ENCODE results near the gene SLC9B1. TPM values are rescaled to one million over a fixed set of nuclear protein-coding genes. Genes with fewer than 3 reads are reported as not detected.
"Not testable (repeated sequence)": the region's sequence is repeated elsewhere in the genome, so short reads cannot be mapped to it uniquely, and the experiment has no call there.

SLC9B1 gene
- total RNA-seq, 2 experiments from 2014 or later, result 1.8 to 3.7 TPM

- Mint-ChIP-seq H3K4me3 (peak overlapping the region; percentile 95), H3K36me3 (ENCODE audit: low read depth) (peaks cover 47% of the 10 kb centered on the region), H3K4me1 (peaks cover 53% of the 10 kb centered on the region), H3K27me3 (no peaks in the 10 kb centered on the region), H3K27ac (peak overlapping the region; percentile 98), H3K9me3 (ENCODE audit: low read depth) (peaks cover 4% of the 10 kb centered on the region)
- DNase-seq, result peak; percentile 72
- intact Hi-C loops (cut with DNase I, micrococcal nuclease), result loop anchor here (1.0 to 5.0 kb wide), 11 partner anchors 41 to 524 kb away; partner anchors contain the start of genes SLC9B1 (in 2 of the 2), SLC9B2 (in 2 of the 2), CENPE (in 1 of the 2) and MANBA (in 1 of the 2)
- POLR2A ChIA-PET, result interaction anchor here (0.5 to 3.7 kb wide), 6 partner anchors 43 to 59 kb away, joined by 3 to 106 read pairs (median 3); partner anchors contain the start of gene UBE2D3
- CTCF ChIA-PET, result interaction anchor here (0.9 to 1.2 kb wide), 5 partner anchors 42 to 230 kb away, joined by 3 to 5 read pairs (median 3); partner anchors contain the start of genes BDH2 and UBE2D3
- ATAC-seq, result no peak
These were observed 149.8 kb downstream of the SLC9B1 start for GRCh38 chr4:102869569-102870197.

- H3K4me1 Mint-ChIP-seq, result peaks cover 53% of the 10 kb centered on the region
- intact Hi-C loops (cut with DNase I, micrococcal nuclease), result loop anchor here (1.0 to 5.0 kb wide), 13 partner anchors 41 to 524 kb away; partner anchors contain the start of genes MANBA (in 2 of the 2), SLC9B1 (in 2 of the 2), SLC9B2 (in 2 of the 2) and CENPE (in 1 of the 2)
- no peaks in the 10 kb centered on the region for H3K27me3 Mint-ChIP-seq
- ChIA-PET CTCF (interaction anchor here (0.7 to 1.9 kb wide), 8 partner anchors 35 to 231 kb away, joined by 3 to 15 read pairs (median 4); partner anchors contain the start of genes BDH2 and UBE2D3), POLR2A (interaction anchor here (0.5 to 3.7 kb wide), 7 partner anchors 42 to 108 kb away, joined by 3 to 106 read pairs (median 3); partner anchors contain the start of genes MANBA and UBE2D3)
- peak within 1 kb of the TSS; percentile 99 for H3K27ac Mint-ChIP-seq
- peaks cover 4% of the 10 kb centered on the region for H3K9me3 Mint-ChIP-seq (ENCODE audit: low read depth)
- DNase-seq (peak; percentile 96), ATAC-seq (peak; percentile 88)
- peak within 1 kb of the TSS; percentile 95 for H3K4me3 Mint-ChIP-seq
- H3K36me3 Mint-ChIP-seq (ENCODE audit: low read depth), result peaks cover 45% of the 10 kb centered on the region
These were observed 150.5 kb downstream of the SLC9B1 start, which contains the start of gene CISD2 for GRCh38 chr4:102868781-102869568. Gene CISD2 (plus strand): TSS chr4:102868992. CDS start chr4:102869085, 93 bp downstream.

- no peaks in the 10 kb centered on the region for H3K27me3 Mint-ChIP-seq
- H3K9me3 Mint-ChIP-seq (ENCODE audit: low read depth), result peaks cover 3% of the 10 kb centered on the region
- H3K4me1 Mint-ChIP-seq, result peaks cover 52% of the 10 kb centered on the region
- H3K4me3 Mint-ChIP-seq, result peak overlapping the region; percentile 95
- ATAC-seq, result no peak
- H3K36me3 Mint-ChIP-seq (ENCODE audit: low read depth), result peaks cover 46% of the 10 kb centered on the region
- ChIA-PET CTCF (interaction anchor here (0.9 to 1.9 kb wide), 2 partner anchors 40 to 52 kb away, joined by 4 to 15 read pairs; partner anchors contain the start of gene UBE2D3), POLR2A (interaction anchor here (0.6 to 3.7 kb wide), 8 partner anchors 18 to 308 kb away, joined by 3 to 106 read pairs (median 4); partner anchors contain the start of genes MANBA and UBE2D3)
- peak overlapping the region; percentile 99 for H3K27ac Mint-ChIP-seq
- intact Hi-C loops (cut with DNase I, micrococcal nuclease), result loop anchor here (1.0 to 5.0 kb wide), 7 partner anchors 107 to 437 kb away; partner anchors contain the start of genes MANBA (in 2 of the 2), CENPE (in 1 of the 2), SLC9B1 (in 1 of the 2) and SLC9B2 (in 1 of the 2)
- DNase-seq, result peak; percentile 52
These were observed 151.2 kb downstream of the SLC9B1 start for GRCh38 chr4:102868153-102868780.

- intact Hi-C loops (cut with DNase I, micrococcal nuclease), result loop anchor here (1.0 to 5.0 kb wide), 7 partner anchors 107 to 436 kb away; partner anchors contain the start of genes MANBA (in 2 of the 2), CENPE (in 1 of the 2), SLC9B1 (in 1 of the 2) and SLC9B2 (in 1 of the 2)
- peak overlapping the region; percentile 95 for H3K4me3 Mint-ChIP-seq
- POLR2A ChIA-PET, result interaction anchor here (0.5 to 3.7 kb wide), 7 partner anchors 17 to 307 kb away, joined by 3 to 106 read pairs (median 6); partner anchors contain the start of gene UBE2D3
These were observed 152.0 kb downstream of the SLC9B1 start for GRCh38 chr4:102867278-102868152.

DNA sequence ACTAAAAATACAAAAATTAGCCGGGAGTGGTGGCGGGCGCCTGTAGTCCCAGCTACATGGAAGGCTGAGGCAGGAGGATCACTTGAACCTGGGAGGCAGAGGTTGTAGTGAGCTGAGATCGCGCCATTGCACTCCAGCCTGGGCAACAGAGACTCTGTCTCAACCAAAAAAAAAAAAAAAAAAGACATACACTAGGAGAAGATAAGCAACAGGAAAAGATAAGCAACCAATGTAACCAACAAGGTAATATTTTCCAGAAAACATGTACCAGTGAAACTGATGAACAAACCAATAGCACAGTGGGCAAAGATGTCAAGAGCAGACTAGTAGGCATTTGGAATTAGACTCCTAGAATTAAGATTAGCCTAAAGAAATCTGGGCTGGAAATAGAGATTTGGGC, 154.2 kb downstream of the SLC9B1 start:
- H3K36me3 Mint-ChIP-seq (ENCODE audit: low read depth), result peaks cover 55% of the 10 kb centered on the region
- H3K27me3 Mint-ChIP-seq; POLR2A ChIA-PET; DNase-seq; ATAC-seq; H3K9me3 Mint-ChIP-seq (ENCODE audit: low read depth): not testable (repeated sequence)
- CTCF ChIA-PET, result interaction anchor here (0.8 kb wide), 1 partner anchor 34 kb away, joined by 3 read pairs; no protein-coding TSS in a partner anchor
- peaks cover 34% of the 10 kb centered on the region for H3K4me1 Mint-ChIP-seq
- H3K4me3 Mint-ChIP-seq, result peak overlapping the region; percentile 15
- intact Hi-C loops (cut with DNase I, micrococcal nuclease), result loop anchor here in 1 of 2 experiments (5.0 kb wide), 1 partner anchor 212 kb away; the partner anchor contains the start of gene SLC9B2
- H3K27ac Mint-ChIP-seq, result peak overlapping the region; percentile 67

More at GRCh38 chr4:102867278-102868152, 152.0 kb downstream of the SLC9B1 start:
- Mint-ChIP-seq H3K36me3 (ENCODE audit: low read depth) (peaks cover 47% of the 10 kb centered on the region), H3K9me3 (ENCODE audit: low read depth) (no peaks in the 10 kb centered on the region), H3K27ac (peak overlapping the region; percentile 99), H3K4me1 (peaks cover 49% of the 10 kb centered on the region), H3K27me3 (no peaks in the 10 kb centered on the region)
- no peak for DNase-seq
- CTCF ChIA-PET, result interaction anchor here (0.9 to 1.9 kb wide), 2 partner anchors 39 to 51 kb away, joined by 4 to 15 read pairs; partner anchors contain the start of gene UBE2D3
- ATAC-seq, result no peak

GRCh38 chr4:102862747-102863146, 156.8 kb downstream of the SLC9B1 start:
- Mint-ChIP-seq H3K9me3 (ENCODE audit: low read depth) (peaks cover 18% of the 10 kb centered on the region), H3K4me3 (no peak overlapping the region), H3K36me3 (ENCODE audit: low read depth) (peaks cover 62% of the 10 kb centered on the region), H3K27ac (no peak overlapping the region), H3K4me1 (peaks cover 35% of the 10 kb centered on the region), H3K27me3 (no peaks in the 10 kb centered on the region)
- CTCF ChIA-PET, result interaction anchor here (0.9 kb wide), 1 partner anchor 22 kb away, joined by 3 read pairs; no protein-coding TSS in a partner anchor
- DNase-seq (no peak), ATAC-seq (no peak)
- POLR2A ChIA-PET, result no interaction called here
- intact Hi-C loops (cut with DNase I, micrococcal nuclease), result no loop called here

GRCh38 chr4:102862016-102862415, 157.5 kb downstream of the SLC9B1 start:
- DNase-seq (no peak), ATAC-seq (no peak)
- Mint-ChIP-seq H3K36me3 (ENCODE audit: low read depth) (peaks cover 60% of the 10 kb centered on the region), H3K4me3 (no peak overlapping the region), H3K4me1 (peaks cover 30% of the 10 kb centered on the region), H3K27me3 (no peaks in the 10 kb centered on the region), H3K9me3 (ENCODE audit: low read depth) (peaks cover 18% of the 10 kb centered on the region), H3K27ac (no peak overlapping the region)
- CTCF ChIA-PET, result interaction anchor here (0.9 kb wide), 1 partner anchor 23 kb away, joined by 3 read pairs; no protein-coding TSS in a partner anchor
- POLR2A ChIA-PET, result no interaction called here
- intact Hi-C loops (cut with DNase I, micrococcal nuclease), result no loop called here

- Mint-ChIP-seq H3K27me3 (no peaks in the 10 kb centered on the region), H3K4me1 (peaks cover 19% of the 10 kb centered on the region), H3K36me3 (ENCODE audit: low read depth) (peaks cover 51% of the 10 kb centered on the region), H3K27ac (no peak overlapping the region), H3K9me3 (ENCODE audit: low read depth) (peaks cover 18% of the 10 kb centered on the region), H3K4me3 (no peak overlapping the region)
- DNase-seq, result no peak
- ChIA-PET CTCF (interaction anchor here (0.7 kb wide), 1 partner anchor 48 kb away, joined by 3 read pairs; no protein-coding TSS in a partner anchor), POLR2A (no interaction called here)
- no peak for ATAC-seq
- intact Hi-C loops (cut with DNase I, micrococcal nuclease), result no loop called here
These were observed 158.7 kb downstream of the SLC9B1 start for GRCh38 chr4:102860611-102861324.

GRCh38 chr4:102858828-102859464, 160.6 kb downstream of the SLC9B1 start:
- ATAC-seq, result no peak
- POLR2A ChIA-PET, result no interaction called here
- H3K27ac Mint-ChIP-seq, result no peak overlapping the region
- peaks cover 6% of the 10 kb centered on the region for H3K4me1 Mint-ChIP-seq
- H3K9me3 Mint-ChIP-seq (ENCODE audit: low read depth), result peaks cover 18% of the 10 kb centered on the region
- no peak overlapping the region for H3K4me3 Mint-ChIP-seq
- H3K36me3 Mint-ChIP-seq (ENCODE audit: low read depth), result peaks cover 39% of the 10 kb centered on the region
- intact Hi-C loops (cut with DNase I, micrococcal nuclease), result no loop called here
- H3K27me3 Mint-ChIP-seq, result no peaks in the 10 kb centered on the region
- CTCF ChIA-PET, result interaction anchor here (1.4 kb wide), 1 partner anchor 20 kb away, joined by 4 read pairs; no protein-coding TSS in a partner anchor
- no peak for DNase-seq

All from activated CD4-positive, alpha-beta T cell treated with anti-CD3 and anti-CD28 coated beads for 36 hours (primary cell).